Nephron (organoid): Measurements from ENCODE around the gene LRRC52.

Source experiments
- H3K27ac Mint-ChIP-seq, 3 experiments: 2 replicates each; pipeline ENCODE4 v1.8.0; 2020; ENCODE audit warnings: mixed read lengths in 3 of 3, mild to moderate bottlenecking in 2 of 3, moderate library complexity in 1 of 3
- H3K27me3 Mint-ChIP-seq: 2 replicates; pipeline ENCODE4 v1.8.0; 2021; ENCODE audit warnings: low read depth, mild to moderate bottlenecking, moderate library complexity, mixed read lengths
- H3K36me3 Mint-ChIP-seq: 2 replicates; pipeline ENCODE4 v1.8.0; 2020; ENCODE audit warnings: low read depth, mixed read lengths
- H3K4me1 Mint-ChIP-seq: 2 replicates; pipeline ENCODE4 v1.8.0; 2020; ENCODE audit warnings: mixed read lengths
- H3K4me3 Mint-ChIP-seq, 3 experiments: 2 replicates each; pipeline ENCODE4 v1.8.0; 2020; ENCODE audit warnings: mild to moderate bottlenecking in 3 of 3, mixed read lengths in 3 of 3, moderate library complexity in 2 of 3
- H3K9me3 Mint-ChIP-seq: 2 replicates; pipeline ENCODE4 v1.8.0; 2020; ENCODE audit warnings: mixed read lengths
- TF ChIP-seq, protein P1 (sequence below), 3 experiments: fragments of 200-600 bp; sonication (generic); IDR thresholded peaks; one replicate each; pipeline ENCODE4 v1.5.0; 2021; ENCODE audit warnings: antibody characterized with exemption in 3 of 3; ENCODE audit not compliant: unreplicated experiment in 3 of 3

LRRC52 gene

GRCh38 chr1:165520646-165521045 is 23.2 kb upstream of the LRRC52 start:
- Mint-ChIP-seq H3K4me3 (no peak overlapping the region), H3K4me1 (peaks cover 4% of the 10 kb centered on the region), H3K27ac (no peak overlapping the region), H3K36me3 (peaks cover 3% of the 10 kb centered on the region), H3K9me3 (peaks cover 41% of the 10 kb centered on the region), H3K27me3 (peaks cover 12% of the 10 kb centered on the region)
- TF ChIP-seq, protein P1, sequence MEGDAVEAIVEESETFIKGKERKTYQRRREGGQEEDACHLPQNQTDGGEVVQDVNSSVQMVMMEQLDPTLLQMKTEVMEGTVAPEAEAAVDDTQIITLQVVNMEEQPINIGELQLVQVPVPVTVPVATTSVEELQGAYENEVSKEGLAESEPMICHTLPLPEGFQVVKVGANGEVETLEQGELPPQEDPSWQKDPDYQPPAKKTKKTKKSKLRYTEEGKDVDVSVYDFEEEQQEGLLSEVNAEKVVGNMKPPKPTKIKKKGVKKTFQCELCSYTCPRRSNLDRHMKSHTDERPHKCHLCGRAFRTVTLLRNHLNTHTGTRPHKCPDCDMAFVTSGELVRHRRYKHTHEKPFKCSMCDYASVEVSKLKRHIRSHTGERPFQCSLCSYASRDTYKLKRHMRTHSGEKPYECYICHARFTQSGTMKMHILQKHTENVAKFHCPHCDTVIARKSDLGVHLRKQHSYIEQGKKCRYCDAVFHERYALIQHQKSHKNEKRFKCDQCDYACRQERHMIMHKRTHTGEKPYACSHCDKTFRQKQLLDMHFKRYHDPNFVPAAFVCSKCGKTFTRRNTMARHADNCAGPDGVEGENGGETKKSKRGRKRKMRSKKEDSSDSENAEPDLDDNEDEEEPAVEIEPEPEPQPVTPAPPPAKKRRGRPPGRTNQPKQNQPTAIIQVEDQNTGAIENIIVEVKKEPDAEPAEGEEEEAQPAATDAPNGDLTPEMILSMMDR (IDR thresholded peaks at IDR 0.05; ENCODE audit: unreplicated experiment in 3 of 3): no peak

DNA sequence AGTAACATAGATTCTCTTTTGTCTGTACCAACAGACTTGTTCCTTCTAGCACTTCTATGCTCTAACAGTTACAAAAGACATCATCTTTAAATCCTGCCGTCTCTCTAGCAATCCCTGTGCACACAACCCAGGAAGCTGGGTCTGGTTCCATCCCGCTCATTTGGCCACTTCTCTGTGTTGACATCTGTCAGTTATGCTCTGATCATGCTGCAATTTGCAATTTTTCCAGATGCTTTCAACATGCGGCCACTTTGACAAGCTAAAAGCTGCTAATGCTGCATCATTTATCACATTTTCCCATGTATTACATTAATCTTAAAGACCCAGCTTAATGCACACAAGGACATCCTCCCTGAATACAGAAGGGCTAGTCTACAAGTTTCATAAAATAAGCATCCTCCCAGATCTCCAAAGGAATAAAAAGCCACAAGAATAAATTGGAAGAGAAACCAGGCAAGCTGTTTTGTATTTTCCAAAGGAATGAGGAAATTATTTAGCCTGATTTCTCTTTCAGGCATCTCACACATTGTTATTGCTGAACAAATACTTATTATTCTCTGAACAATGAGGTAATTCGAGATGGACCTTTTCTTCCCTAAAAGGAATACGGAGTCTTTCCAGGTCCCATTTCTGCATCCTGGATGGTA is 19.0 kb upstream of the LRRC52 start:
- no peak overlapping the region for H3K27ac Mint-ChIP-seq

DNA sequence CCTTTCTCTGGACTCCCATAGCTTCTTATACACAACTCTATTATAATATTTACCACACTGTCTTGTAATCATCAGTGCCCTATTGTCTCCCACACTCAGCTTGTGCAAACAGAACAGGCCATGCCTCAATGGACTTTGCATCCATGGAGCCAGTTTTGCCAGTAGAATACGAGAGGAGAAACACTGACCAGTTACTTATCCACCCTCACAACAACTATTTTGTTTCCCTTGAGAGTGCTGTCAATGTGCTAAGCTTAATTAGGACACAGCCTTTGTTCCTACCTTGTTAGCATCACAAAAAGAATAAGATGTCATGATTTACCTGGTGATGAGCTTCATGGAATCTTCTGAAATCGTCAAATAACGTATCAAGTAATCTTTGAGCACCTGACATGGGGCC is 18.1 kb upstream of the LRRC52 start:
- peaks cover 15% of the 10 kb centered on the region for H3K4me1 Mint-ChIP-seq
- H3K36me3 Mint-ChIP-seq: peaks cover 3% of the 10 kb centered on the region
- peaks cover 8% of the 10 kb centered on the region for H3K27me3 Mint-ChIP-seq
- peaks cover 17% of the 10 kb centered on the region for H3K9me3 Mint-ChIP-seq
- no peak overlapping the region for H3K4me3 Mint-ChIP-seq
- TF ChIP-seq, protein P1 (IDR thresholded peaks at IDR 0.05; ENCODE audit: unreplicated experiment in 3 of 3): no peak
- H3K27ac Mint-ChIP-seq: no peak overlapping the region

More for the DNA sequence above, 19.0 kb upstream of the LRRC52 start:
- H3K36me3 Mint-ChIP-seq: peaks cover 3% of the 10 kb centered on the region
- H3K4me3 Mint-ChIP-seq: no peak overlapping the region
- H3K4me1 Mint-ChIP-seq: peaks cover 12% of the 10 kb centered on the region
- peaks cover 25% of the 10 kb centered on the region for H3K9me3 Mint-ChIP-seq
- H3K27me3 Mint-ChIP-seq: peaks cover 8% of the 10 kb centered on the region
- TF ChIP-seq, protein P1 (IDR thresholded peaks at IDR 0.05; ENCODE audit: unreplicated experiment in 3 of 3): no peak

DNA sequence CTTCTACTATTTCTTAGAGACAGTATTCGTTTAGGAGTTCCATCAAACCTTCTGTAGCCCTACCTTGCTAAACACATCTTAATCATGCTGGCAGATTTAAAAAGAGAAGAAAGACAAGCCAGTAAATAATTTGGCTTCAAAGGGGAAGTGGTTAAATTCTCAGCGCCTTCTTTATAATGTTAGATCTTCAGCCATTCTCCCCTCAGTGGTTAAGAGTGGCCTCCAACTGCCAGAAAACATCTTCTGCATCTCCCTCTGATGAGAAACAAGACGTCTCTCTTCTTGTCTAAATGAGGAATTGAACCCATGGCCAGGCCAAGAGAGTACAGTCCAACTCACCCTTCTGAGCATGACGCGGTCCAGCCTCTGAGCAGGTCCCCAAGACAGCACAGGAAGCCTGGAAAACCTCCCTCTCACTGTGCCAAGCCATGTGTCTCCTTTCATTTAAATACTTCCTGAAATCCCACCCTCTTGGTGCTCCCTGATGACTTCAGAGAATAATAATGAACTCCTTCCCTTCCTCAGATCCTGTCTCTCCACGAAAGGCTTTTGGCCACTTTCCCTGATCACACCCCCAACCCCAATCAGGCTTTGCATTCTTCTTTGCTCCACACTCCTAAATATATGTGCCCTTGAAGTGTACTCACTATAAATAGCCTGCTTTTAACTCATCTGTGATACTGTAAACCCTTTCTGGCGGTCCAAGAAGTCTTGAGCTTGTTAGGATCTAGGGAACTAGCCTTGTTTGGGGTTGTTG is 16.4 kb upstream of the LRRC52 start:
- Mint-ChIP-seq H3K4me1 (peaks cover 27% of the 10 kb centered on the region), H3K36me3 (no peaks in the 10 kb centered on the region), H3K4me3 (no peak overlapping the region), H3K9me3 (peaks cover 5% of the 10 kb centered on the region), H3K27me3 (peaks cover 5% of the 10 kb centered on the region), H3K27ac (no peak overlapping the region)
- TF ChIP-seq, protein P1 (IDR thresholded peaks at IDR 0.05; ENCODE audit: unreplicated experiment in 3 of 3): no peak

- Mint-ChIP-seq H3K4me1 (peaks cover 27% of the 10 kb centered on the region), H3K9me3 (no peaks in the 10 kb centered on the region), H3K27ac (no peak overlapping the region), H3K36me3 (no peaks in the 10 kb centered on the region), H3K27me3 (no peaks in the 10 kb centered on the region), H3K4me3 (no peak overlapping the region)
- TF ChIP-seq, protein P1 (IDR thresholded peaks at IDR 0.05; ENCODE audit: unreplicated experiment in 3 of 3): no peak
These were observed 12.8 kb upstream of the LRRC52 start for GRCh38 chr1:165531021-165531420.
